Sigmoid colon (tissue), 4 donors: ENCODE measurements around the gene EFNA2.
A peak's percentile ranks its signal among the peaks of the same experiment; 100 is the strongest.

ENCODE experiments used
- CTCF ChIP-seq, 4 experiments: fragments of 450-650 bp in 3 of 4; fragments of 200-600 bp in 1 of 4; IDR thresholded peaks; one replicate each; pipeline ENCODE4 v1.5.1; 2016 to 2019; ENCODE audit warnings: antibody characterized with exemption in 4 of 4, mild to moderate bottlenecking in 3 of 4, moderate library complexity in 2 of 4
- EP300 ChIP-seq, 4 donors: sonication (generic); formaldehyde crosslinking; IDR thresholded peaks; one replicate each; pipeline ENCODE4 v1.6.1; 2017; ENCODE audit warnings: antibody characterized with exemption in 4 of 4
- POLR2A ChIP-seq, 2 donors: fragments of 450-650 bp; IDR thresholded peaks; one replicate each; pipeline ENCODE4 v1.6.1; 2016; ENCODE audit warnings: antibody characterized with exemption in 2 of 2, mild to moderate bottlenecking in 2 of 2, moderate library complexity in 2 of 2

GRCh38 chr19:1261798-1262622 is 23.7 kb upstream of the EFNA2 start:
- TF ChIP-seq EP300 (IDR thresholded peaks at IDR 0.05) (no peak), CTCF (IDR thresholded peaks at IDR 0.05) (no peak), POLR2A (IDR thresholded peaks at IDR 0.05) (peak in 1 of 2 donors; percentile 25)
